Measurements from ENCODE around the gene ZSWIM7. TPM values are rescaled to one million over a fixed set of nuclear protein-coding genes. Genes with fewer than 3 reads are reported as not detected.

ZSWIM7 gene
- polyA plus RNA-seq, 4 donors, result 20.0 to 33.8 (median 26.1) TPM

GRCh38 chr17:16033729-16034349 lies 34.3 kb upstream of the ZSWIM7 start:
- 92 to 95% (median 95%) methylated on average over 7 of the region's 7 CpGs for WGBS, 3 donors
- no peak overlapping the region for H3K4me3 ChIP-seq (ENCODE audit: low read depth in 1 of 3, low read length in 3 of 3)
- no peak for FAIRE-seq
- H3K9me3 ChIP-seq (ENCODE audit: control insufficient read depth in 2 of 2, insufficient read depth in 1 of 2, low read depth in 1 of 2, low read length in 1 of 2), result peaks cover 0 to 2% of the 10 kb centered on the region in 2 donors
- H3K27me3 ChIP-seq (ENCODE audit: control insufficient read depth in 3 of 3, insufficient read depth in 3 of 3, low read length in 3 of 3), result no peaks in the 10 kb centered on the region
- DNase-seq, result no peak
- no peaks in the 10 kb centered on the region for H3K4me1 ChIP-seq (ENCODE audit: control insufficient read depth in 3 of 3, insufficient read depth in 2 of 3, low read depth in 1 of 3, low read length in 2 of 3)
- H3K27ac ChIP-seq (ENCODE audit: low read depth in 1 of 3, low read length in 2 of 3), result no peak overlapping the region
- H3K36me3 ChIP-seq (ENCODE audit: control insufficient read depth in 3 of 3, insufficient read depth in 2 of 3, low read depth in 1 of 3, low read length in 3 of 3), result peaks cover 19 to 52% (median 40%) of the 10 kb centered on the region in 3 donors

GRCh38 chr17:16027708-16028584 lies 28.4 kb upstream of the ZSWIM7 start:
- DNase-seq (peak in 1 of 2 donors; percentile 40), FAIRE-seq (no peak)
- no peak overlapping the region for H3K4me3 ChIP-seq (ENCODE audit: low read depth in 1 of 3, low read length in 3 of 3)
- peaks cover 0 to 2% (median 0%) of the 10 kb centered on the region in 3 donors for H3K4me1 ChIP-seq (ENCODE audit: control insufficient read depth in 3 of 3, insufficient read depth in 2 of 3, low read depth in 1 of 3, low read length in 2 of 3)
- peak overlapping the region in 1 of 3 donors; percentile 33 for H3K27ac ChIP-seq (ENCODE audit: low read depth in 1 of 3, low read length in 2 of 3)
- H3K27me3 ChIP-seq (ENCODE audit: control insufficient read depth in 3 of 3, insufficient read depth in 3 of 3, low read length in 3 of 3), result no peaks in the 10 kb centered on the region
- 74 to 79% (median 74%) methylated on average over 5 of the region's 5 CpGs for WGBS, 3 donors
- H3K9me3 ChIP-seq (ENCODE audit: control insufficient read depth in 2 of 2, insufficient read depth in 1 of 2, low read depth in 1 of 2, low read length in 1 of 2), result no peaks in the 10 kb centered on the region
- peaks cover 19 to 36% (median 19%) of the 10 kb centered on the region in 3 donors for H3K36me3 ChIP-seq (ENCODE audit: control insufficient read depth in 3 of 3, insufficient read depth in 2 of 3, low read depth in 1 of 3, low read length in 3 of 3)

DNA sequence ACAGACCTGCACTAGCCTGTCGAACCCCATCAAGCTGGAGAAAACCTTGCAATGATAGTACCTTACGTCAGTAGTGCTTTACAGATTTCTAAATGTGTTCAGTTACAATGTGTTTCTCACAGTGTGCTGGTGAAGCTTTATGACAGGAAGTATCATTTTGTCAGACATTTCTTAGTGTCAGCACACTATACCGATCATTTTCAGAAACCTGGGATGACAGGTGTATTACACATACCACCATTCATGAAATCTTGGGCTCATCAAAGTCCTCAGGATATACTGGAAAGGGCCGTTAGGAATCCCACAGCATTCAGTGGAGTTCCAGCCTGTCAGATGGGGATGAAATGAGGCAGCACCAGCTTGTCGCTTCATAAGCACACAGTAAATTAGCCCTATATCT lies 27.4 kb upstream of the ZSWIM7 start:
- peaks cover 0 to 2% (median 0%) of the 10 kb centered on the region in 3 donors for H3K4me1 ChIP-seq (ENCODE audit: control insufficient read depth in 3 of 3, insufficient read depth in 2 of 3, low read depth in 1 of 3, low read length in 2 of 3)

DNA sequence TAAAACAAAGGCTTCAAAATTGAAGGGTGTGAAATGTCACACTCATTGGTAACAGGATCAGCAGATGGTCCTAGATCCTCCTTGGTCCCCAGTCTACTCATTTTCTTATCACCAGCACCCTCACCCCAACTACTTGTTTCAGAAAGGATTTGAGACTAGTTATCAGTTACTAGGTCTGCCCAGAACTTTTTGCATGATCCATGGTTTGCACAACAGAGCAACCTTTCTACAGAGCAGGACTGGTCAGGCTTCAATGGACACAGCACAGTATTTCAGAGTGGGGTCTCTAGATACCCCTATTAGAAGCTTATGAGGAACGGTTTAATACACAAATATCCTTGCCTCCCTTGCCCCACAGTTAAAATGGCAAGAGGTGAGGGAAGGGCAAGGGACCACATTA lies 25.7 kb upstream of the ZSWIM7 start:
- H3K4me1 ChIP-seq (ENCODE audit: control insufficient read depth in 3 of 3, insufficient read depth in 2 of 3, low read depth in 1 of 3, low read length in 2 of 3), result peaks cover 0 to 2% (median 0%) of the 10 kb centered on the region in 3 donors
- H3K36me3 ChIP-seq (ENCODE audit: control insufficient read depth in 3 of 3, insufficient read depth in 2 of 3, low read depth in 1 of 3, low read length in 3 of 3), result peaks cover 15 to 28% (median 19%) of the 10 kb centered on the region in 3 donors
- H3K27me3 ChIP-seq (ENCODE audit: control insufficient read depth in 3 of 3, insufficient read depth in 3 of 3, low read length in 3 of 3), result no peaks in the 10 kb centered on the region
- 88 to 100% (median 94%) methylated on average over 1 of the region's 1 CpG for WGBS, 3 donors
- no peak for FAIRE-seq
- no peaks in the 10 kb centered on the region for H3K9me3 ChIP-seq (ENCODE audit: control insufficient read depth in 2 of 2, insufficient read depth in 1 of 2, low read depth in 1 of 2, low read length in 1 of 2)
- H3K4me3 ChIP-seq (ENCODE audit: low read depth in 1 of 3, low read length in 3 of 3), result no peak overlapping the region
- no peak for DNase-seq
- H3K27ac ChIP-seq (ENCODE audit: low read depth in 1 of 3, low read length in 2 of 3), result no peak overlapping the region

More for the DNA sequence above, 27.4 kb upstream of the ZSWIM7 start:
- Histone ChIP-seq H3K27me3 (ENCODE audit: control insufficient read depth in 3 of 3, insufficient read depth in 3 of 3, low read length in 3 of 3) (no peaks in the 10 kb centered on the region), H3K27ac (ENCODE audit: low read depth in 1 of 3, low read length in 2 of 3) (no peak overlapping the region), H3K9me3 (ENCODE audit: control insufficient read depth in 2 of 2, insufficient read depth in 1 of 2, low read depth in 1 of 2, low read length in 1 of 2) (no peaks in the 10 kb centered on the region), H3K36me3 (ENCODE audit: control insufficient read depth in 3 of 3, insufficient read depth in 2 of 3, low read depth in 1 of 3, low read length in 3 of 3) (peaks cover 10 to 31% (median 16%) of the 10 kb centered on the region in 3 donors), H3K4me3 (ENCODE audit: low read depth in 1 of 3, low read length in 3 of 3) (no peak overlapping the region)
- FAIRE-seq (no peak), DNase-seq (no peak)
- 92 to 93% (median 92%) methylated on average over 5 of the region's 5 CpGs for WGBS, 3 donors

DNA sequence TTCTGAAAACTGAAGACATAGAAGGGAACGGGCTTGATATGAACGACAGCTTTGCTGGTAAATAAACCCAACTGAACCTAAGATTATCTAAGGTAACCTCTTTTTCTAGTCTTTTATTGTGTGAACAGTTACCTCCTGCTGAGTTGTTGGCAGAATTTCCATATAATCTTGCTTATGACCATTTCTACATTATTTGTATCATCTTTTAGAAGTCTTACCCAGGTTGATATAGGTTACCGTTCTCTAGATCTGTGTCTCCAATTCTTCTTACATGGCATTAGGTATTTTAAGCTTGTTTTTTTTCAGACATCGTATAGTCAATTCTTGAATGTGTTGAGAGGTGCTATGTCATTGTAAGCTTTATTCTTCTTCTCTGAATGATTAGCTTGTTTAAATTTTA lies 24.4 kb upstream of the ZSWIM7 start:
- Histone ChIP-seq H3K4me3 (ENCODE audit: low read depth in 1 of 3, low read length in 3 of 3) (no peak overlapping the region), H3K27me3 (ENCODE audit: control insufficient read depth in 3 of 3, insufficient read depth in 3 of 3, low read length in 3 of 3) (no peaks in the 10 kb centered on the region), H3K36me3 (ENCODE audit: control insufficient read depth in 3 of 3, insufficient read depth in 2 of 3, low read depth in 1 of 3, low read length in 3 of 3) (peaks cover 19 to 27% (median 23%) of the 10 kb centered on the region in 3 donors), H3K4me1 (ENCODE audit: control insufficient read depth in 3 of 3, insufficient read depth in 2 of 3, low read depth in 1 of 3, low read length in 2 of 3) (peaks cover 0 to 2% (median 0%) of the 10 kb centered on the region in 3 donors), H3K27ac (ENCODE audit: low read depth in 1 of 3, low read length in 2 of 3) (no peak overlapping the region), H3K9me3 (ENCODE audit: control insufficient read depth in 2 of 2, insufficient read depth in 1 of 2, low read depth in 1 of 2, low read length in 1 of 2) (no peaks in the 10 kb centered on the region)
- FAIRE-seq, result no peak
- 68 to 84% (median 80%) methylated on average over 4 of the region's 4 CpGs for WGBS, 3 donors
- DNase-seq, result no peak

- no peak for DNase-seq
- Histone ChIP-seq H3K36me3 (ENCODE audit: control insufficient read depth in 3 of 3, insufficient read depth in 2 of 3, low read depth in 1 of 3, low read length in 3 of 3) (peaks cover 5 to 25% (median 8%) of the 10 kb centered on the region in 3 donors), H3K9me3 (ENCODE audit: control insufficient read depth in 2 of 2, insufficient read depth in 1 of 2, low read depth in 1 of 2, low read length in 1 of 2) (no peaks in the 10 kb centered on the region), H3K4me1 (ENCODE audit: control insufficient read depth in 3 of 3, insufficient read depth in 2 of 3, low read depth in 1 of 3, low read length in 2 of 3) (no peaks in the 10 kb centered on the region), H3K27me3 (ENCODE audit: control insufficient read depth in 3 of 3, insufficient read depth in 3 of 3, low read length in 3 of 3) (no peaks in the 10 kb centered on the region), H3K27ac (ENCODE audit: low read depth in 1 of 3, low read length in 2 of 3) (no peak overlapping the region), H3K4me3 (ENCODE audit: low read depth in 1 of 3, low read length in 3 of 3) (no peak overlapping the region)
- 74 to 100% (median 82%) methylated on average over 1 of the region's 1 CpG for WGBS, 3 donors
- FAIRE-seq, result no peak
Measured at GRCh38 chr17:16019347-16019746, 19.8 kb upstream of the ZSWIM7 start.

GRCh38 chr17:16013943-16014407 lies 14.5 kb upstream of the ZSWIM7 start:
- WGBS, 3 donors, result 57 to 65% (median 58%) methylated on average over 3 of the region's 3 CpGs
- no peak overlapping the region for H3K4me3 ChIP-seq (ENCODE audit: low read depth in 1 of 3, low read length in 3 of 3)
- H3K4me1 ChIP-seq (ENCODE audit: control insufficient read depth in 3 of 3, insufficient read depth in 2 of 3, low read depth in 1 of 3, low read length in 2 of 3), result peaks cover 0 to 1% (median 0%) of the 10 kb centered on the region in 3 donors
- DNase-seq, result peak; percentile 24 to 32
- no peak for FAIRE-seq
- peaks cover 0 to 27% (median 6%) of the 10 kb centered on the region in 3 donors for H3K36me3 ChIP-seq (ENCODE audit: control insufficient read depth in 3 of 3, insufficient read depth in 2 of 3, low read depth in 1 of 3, low read length in 3 of 3)
- no peaks in the 10 kb centered on the region for H3K9me3 ChIP-seq (ENCODE audit: control insufficient read depth in 2 of 2, insufficient read depth in 1 of 2, low read depth in 1 of 2, low read length in 1 of 2)
- H3K27ac ChIP-seq (ENCODE audit: low read depth in 1 of 3, low read length in 2 of 3), result peak overlapping the region in 1 of 3 donors; percentile 20
- H3K27me3 ChIP-seq (ENCODE audit: control insufficient read depth in 3 of 3, insufficient read depth in 3 of 3, low read length in 3 of 3), result no peaks in the 10 kb centered on the region

DNA sequence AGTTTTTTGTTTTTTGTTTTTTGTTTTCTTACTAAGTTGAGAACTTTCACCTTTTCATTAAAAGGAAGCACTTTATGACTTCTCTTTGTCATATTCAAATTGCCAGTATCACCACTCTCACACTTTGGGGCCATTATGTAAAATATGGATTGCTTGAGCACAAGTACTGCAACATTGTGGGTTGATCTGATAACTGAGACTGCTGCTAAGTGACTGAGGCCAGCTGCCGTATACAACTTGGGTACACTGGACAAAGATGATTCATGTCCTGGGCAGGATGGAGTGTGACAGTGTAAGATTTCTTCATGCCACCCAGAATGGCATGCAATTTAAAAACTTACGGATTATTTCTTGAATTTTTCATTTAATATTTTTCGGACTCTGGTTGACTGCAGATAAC lies 7.9 kb upstream of the ZSWIM7 start:
- peaks cover 16 to 38% (median 35%) of the 10 kb centered on the region in 3 donors for H3K36me3 ChIP-seq (ENCODE audit: control insufficient read depth in 3 of 3, insufficient read depth in 2 of 3, low read depth in 1 of 3, low read length in 3 of 3)
- FAIRE-seq, result no peak

More for the DNA sequence above, 7.9 kb upstream of the ZSWIM7 start:
- WGBS, 3 donors, result 80 to 85% (median 83%) methylated on average over 3 of the region's 3 CpGs
- DNase-seq, result no peak
- peaks cover 0 to 1% (median 0%) of the 10 kb centered on the region in 3 donors for H3K4me1 ChIP-seq (ENCODE audit: control insufficient read depth in 3 of 3, insufficient read depth in 2 of 3, low read depth in 1 of 3, low read length in 2 of 3)
- no peak overlapping the region for H3K4me3 ChIP-seq (ENCODE audit: low read depth in 1 of 3, low read length in 3 of 3)
- H3K9me3 ChIP-seq (ENCODE audit: control insufficient read depth in 2 of 2, insufficient read depth in 1 of 2, low read depth in 1 of 2, low read length in 1 of 2), result no peaks in the 10 kb centered on the region
- H3K27ac ChIP-seq (ENCODE audit: low read depth in 1 of 3, low read length in 2 of 3), result no peak overlapping the region
- no peaks in the 10 kb centered on the region for H3K27me3 ChIP-seq (ENCODE audit: control insufficient read depth in 3 of 3, insufficient read depth in 3 of 3, low read length in 3 of 3)

All from small intestine (tissue), 7 donors.